ENCODE results near the gene MYO18B.
A peak's percentile ranks its signal among the peaks of the same experiment; 100 is the strongest.

MYO18B gene

DNA sequence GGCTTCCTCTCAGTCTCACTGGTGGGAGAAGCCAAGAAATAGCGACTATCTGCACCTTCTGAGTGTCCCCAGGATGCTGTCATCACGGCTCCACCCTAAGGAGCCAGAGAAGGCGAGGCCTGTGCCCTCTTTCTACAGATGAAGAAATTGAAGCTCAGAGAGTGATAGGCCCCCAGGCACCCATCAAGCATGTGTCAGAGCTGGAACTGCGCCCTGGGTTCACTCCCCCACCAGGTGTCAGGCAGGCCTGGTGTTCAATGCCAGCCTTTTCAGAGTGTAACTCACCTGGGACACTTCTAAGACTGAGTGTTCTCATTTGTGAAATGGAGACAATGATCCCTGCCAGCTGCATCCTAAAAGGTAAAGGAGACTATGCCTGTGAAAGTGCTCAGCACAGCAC, 299.9 kb downstream of the MYO18B start:
- no peak for DNase-seq

DNA sequence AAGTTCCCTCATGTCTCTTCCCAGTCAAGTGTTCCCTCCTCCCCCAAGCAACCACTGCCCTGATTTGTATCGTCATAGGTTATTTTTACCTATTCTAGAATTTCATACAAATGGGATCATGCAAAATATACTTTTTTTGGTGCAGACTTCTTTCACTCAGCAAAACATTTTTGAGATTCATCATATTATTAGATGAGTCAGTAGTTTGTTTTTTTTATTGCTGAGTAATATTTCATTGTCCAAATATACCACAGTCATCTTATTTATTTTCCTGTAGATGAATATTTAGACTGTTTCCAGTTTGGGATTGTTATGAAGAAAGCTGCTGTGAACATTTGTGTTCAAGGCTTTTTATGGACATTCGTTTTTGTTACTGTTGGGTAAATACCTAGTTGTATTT, 301.0 kb downstream of the MYO18B start:
- no peak for DNase-seq

DNA sequence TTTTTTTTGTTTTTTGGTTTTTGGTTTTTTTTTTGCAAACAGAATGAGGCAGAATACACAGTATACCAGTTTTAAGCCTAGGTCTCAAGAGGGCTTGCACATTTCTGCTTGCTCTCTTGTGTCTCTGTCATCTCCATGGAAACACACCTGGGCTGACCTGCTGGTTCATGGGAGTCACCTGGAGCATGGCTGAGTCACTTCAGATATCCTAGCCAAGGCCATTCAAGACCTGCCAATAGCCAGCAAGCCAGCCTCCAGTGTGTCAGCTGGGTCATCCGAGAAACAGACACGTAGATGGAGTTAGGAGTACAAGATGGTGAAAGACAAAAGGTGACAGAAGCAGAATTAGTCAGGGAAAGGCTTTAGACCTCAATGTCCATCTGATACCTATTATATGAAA, 303.1 kb downstream of the MYO18B start:
- no peak for DNase-seq

DNA sequence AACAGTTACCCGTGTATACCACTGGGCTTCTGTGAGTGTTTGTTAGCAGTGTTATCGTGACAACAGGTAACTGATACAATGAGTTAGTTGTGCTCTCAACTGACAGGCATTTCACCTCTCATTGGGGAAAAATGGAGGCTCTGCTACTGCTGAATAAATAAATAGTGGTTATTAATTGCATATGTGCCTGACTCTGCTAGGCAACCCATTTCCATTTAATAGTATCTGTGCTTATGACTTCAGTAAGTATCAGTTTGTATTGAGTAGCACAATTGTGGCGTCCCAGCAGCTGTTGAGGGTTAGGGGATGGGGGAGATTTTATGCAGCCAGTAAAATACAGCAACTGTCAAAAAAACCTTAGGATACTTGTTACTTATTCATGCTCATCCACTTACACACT, 303.9 kb downstream of the MYO18B start:
- DNase-seq: no peak

DNA sequence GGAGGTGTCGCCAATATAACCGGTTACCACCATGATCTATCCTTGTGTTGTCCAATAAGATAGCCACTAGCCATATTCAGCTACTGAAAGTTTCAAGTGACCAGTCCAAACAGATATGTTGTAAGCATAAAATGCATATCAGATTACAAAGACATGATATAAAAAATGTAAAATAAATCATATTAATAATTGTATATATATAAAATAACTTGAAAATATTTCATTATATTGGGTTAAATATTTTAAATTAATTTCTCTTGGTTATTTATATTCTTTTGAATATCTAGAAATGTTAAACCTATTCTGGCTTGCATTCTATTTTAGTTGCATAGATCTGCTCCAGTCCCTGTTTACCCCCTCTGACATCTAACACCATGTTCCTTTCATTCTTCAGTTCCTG, 305.5 kb downstream of the MYO18B start:
- DNase-seq: no peak

DNA sequence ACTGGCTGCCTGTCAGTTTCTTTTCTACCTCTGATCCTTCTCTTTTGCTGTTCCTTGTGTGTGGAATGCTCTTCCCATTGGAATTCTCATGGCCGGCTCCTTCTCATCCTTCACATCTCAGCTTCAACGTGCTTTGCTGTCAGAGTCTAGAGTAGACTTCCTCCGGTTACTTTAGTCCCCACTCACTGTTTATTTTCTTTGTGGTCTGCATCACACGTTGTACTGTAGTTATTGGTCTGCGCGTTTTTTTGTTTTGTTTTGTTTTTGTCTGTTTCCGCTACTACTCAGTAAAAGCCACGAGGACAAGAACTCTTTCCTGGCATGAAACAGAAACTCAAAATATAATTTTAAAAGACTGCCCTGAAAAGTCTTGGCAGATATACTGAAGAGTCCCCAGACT, 305.9 kb downstream of the MYO18B start:
- DNase-seq: no peak

DNA sequence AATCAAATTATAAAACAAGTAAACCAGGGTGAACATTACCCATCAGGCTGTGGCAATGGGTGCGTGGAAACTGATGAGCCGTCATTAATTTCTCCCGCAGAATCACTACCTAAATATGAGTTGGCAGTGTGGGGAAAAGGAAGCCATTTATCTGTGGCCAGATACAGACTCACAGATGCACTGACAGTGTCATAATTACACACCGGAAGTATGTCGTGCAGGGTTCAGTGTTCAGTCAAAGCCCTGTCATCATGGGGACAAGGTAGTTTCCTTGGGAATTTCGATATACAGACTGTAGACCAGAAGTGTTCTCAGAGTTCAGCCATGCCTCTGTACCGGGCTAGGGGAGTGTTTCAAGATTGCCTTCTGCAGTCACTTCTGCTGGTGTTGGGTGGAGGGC, 308.1 kb downstream of the MYO18B start:
- DNase-seq: no peak

DNA sequence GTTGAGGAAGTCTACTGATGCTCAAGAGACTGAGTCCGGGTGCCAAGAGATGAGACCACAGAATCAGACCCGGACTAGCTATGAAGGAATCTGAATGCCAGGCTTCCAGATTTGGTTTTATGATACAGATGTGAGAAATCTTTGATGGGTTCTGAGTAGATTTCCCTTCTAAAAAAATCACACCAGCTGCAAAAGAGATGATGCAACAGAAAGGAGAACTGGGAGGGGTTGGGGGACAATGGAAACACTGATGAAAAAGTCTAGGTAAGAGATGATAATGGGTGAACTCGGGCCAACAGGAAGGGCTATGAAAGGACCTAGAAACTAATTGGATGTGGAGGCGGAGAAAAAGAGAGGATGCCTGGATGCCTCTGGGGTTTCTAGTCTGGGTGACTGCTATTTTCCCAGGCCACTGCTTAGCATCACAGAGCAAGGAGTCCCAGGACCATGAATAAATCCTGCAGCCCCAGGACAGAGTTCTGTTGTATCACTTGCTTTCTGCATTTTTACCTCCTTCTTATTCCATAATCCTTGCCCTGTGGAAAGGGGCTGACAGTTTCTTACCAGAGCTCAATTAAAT, 311.8 kb downstream of the MYO18B start:
- no peak for DNase-seq

DNA sequence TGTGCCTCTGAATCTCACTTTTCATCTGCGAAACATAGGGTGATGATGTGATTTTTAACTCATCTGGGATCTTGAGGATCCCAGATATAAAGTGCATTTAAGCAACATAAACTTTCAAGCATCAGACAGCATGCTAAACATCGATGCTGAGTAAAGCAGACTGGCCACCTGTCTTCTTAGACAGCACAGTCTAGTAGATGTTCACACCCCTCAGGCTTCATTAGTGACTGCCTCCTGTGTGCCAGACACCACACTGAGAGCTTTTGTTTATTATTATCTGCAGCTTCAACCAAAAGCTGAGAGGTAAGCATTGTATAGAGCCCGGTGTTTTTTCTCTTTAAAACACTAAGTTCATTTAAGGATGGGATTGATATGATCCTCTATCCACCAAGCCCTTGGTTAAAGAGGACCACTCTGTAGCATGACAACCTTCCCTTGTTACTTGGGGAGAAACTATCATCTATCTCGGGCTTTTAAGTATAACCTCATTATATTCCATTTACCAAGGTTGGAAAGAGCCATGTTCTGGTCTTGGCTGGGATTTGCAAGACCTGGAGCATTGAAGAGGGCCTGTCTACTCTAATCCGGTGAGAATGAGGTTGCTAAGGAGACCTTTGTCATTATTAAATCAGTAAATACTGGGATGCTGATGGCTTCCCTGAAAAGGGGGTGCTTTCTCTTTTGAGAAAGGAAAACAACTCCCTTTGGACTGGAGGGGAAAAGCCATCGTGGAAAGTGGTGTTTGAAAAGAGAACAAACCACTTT, 313.0 kb downstream of the MYO18B start:
- DNase-seq: no peak

DNA sequence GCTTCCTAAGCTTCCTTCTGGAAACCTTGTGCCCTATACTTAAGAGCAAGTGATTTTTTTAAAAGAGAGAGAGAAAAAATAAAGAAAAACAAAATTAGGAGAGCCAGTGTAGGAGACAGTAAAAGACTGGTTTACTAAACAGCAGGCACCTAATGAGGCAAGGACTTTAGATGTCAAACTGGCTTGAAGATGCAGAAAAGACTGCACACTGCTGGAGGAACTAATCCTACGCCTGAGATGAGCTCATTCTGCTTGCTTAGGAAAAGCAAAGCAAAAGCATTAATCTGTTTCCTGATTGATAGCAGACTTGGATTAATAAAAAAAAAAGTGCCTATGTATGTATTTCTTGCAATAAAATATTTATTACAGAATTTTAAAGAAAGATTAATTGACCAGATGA, 313.7 kb downstream of the MYO18B start:
- DNase-seq: no peak

DNA sequence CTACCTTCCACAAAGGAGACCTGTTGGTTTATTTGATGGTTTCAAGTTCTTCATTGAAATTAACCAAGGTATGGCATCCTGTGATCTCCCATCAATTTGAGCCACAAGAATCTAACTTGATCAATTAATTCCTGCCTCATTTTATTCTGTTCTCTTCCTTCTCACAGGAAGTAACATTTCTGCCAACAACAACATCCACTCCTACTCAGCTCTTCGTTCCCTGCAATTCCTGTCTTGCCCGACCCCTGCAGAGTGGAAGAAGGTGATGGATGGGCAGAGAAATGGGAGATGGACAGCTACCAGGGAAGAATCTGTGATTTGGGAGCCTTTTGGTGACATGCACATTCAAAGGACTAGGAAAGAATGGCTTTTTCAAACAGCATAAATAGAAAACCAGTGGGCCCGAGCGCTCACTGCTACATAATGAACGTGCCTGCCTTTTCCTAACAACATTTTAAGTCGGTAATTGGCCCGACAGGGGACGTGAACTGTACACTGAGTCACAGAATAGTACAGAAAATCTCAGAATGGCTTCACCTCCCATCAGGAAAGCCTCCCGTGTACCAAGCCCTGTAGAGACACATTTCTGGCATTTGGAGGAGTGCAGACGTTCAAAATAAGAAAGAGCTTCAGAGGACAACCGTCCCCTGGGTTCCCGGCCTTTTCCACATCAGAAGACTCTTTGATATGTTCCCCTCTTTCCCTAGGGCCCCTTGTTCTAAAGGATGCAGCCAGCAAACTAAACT, 314.6 kb downstream of the MYO18B start:
- DNase-seq: no peak

DNA sequence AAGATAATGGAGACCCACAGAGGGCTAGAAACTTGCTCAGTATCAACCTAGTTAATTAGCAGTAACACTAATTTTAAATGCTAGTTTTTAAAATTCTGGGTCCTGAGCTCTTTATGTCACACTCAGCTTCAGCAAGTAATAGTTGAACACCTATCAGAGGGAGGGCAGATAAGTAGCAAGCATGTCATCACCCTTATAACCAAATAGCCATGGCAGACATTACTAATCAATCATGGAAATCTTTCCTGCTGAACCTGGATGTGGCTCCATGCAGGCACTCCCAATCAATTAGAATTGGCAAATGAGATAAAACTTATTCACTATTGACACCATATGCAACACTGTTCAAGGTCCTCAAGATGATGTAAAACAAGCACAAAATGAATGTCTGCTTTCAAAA, 315.7 kb downstream of the MYO18B start:
- DNase-seq: no peak

DNA sequence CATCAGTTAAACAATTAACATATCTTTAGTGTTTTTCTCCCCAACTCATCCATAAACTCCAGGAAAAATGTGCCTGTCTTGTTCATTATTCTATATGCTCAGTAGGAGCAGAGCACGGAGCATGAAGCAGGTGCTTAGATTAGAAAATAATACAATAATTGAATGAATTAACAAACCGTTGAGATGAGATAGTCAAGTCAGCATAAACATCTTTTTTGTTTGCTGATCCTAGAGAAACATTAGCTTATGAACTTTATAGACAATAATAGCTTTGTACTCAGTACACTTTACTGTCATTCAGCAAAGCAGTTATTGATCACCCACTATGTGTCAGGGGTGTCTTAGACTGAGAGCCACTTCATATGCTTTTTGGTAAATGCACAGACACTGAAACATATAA, 322.1 kb downstream of the MYO18B start:
- DNase-seq: no peak

DNA sequence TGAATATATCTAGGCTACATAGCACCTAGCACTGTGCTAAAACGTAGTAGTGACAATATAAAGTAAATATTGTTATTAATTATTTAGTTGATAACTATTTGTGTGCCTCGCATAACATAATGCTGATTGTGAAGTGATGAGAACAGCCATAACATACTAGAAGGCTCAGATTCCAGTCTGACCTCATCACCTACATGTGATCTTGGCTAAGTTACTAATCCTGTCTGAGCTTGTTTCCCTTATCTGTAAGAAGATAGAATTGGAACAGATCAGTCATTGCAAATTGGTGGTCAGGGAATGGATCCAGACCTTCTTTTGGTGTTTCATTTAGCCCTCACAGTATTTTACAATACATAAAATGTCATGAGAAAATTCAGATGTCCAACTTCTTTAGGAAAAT, 323.9 kb downstream of the MYO18B start:
- no peak for DNase-seq

DNA sequence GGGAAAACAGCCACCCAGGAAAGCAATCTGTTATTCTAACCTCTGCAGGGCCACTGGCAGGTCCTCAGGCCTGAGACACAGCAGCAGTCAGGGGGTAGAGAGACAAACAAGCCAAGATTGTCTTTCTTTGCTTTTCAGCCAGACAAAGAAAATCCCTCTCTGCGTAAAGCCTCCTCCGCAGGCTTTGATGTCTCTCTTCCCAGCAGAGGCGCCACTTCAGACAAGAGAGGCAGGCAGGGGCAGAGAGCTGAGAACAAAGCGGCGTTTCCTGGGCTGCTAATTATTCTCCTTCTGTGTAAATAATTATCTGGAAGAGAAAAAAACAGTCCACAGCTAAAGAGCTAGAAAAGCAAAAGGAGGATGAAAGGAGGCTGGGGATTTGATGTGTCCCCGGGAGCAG, 324.5 kb downstream of the MYO18B start:
- DNase-seq: peak in 24 of 56 donors; percentile 2 to 60 (median 18)

DNA sequence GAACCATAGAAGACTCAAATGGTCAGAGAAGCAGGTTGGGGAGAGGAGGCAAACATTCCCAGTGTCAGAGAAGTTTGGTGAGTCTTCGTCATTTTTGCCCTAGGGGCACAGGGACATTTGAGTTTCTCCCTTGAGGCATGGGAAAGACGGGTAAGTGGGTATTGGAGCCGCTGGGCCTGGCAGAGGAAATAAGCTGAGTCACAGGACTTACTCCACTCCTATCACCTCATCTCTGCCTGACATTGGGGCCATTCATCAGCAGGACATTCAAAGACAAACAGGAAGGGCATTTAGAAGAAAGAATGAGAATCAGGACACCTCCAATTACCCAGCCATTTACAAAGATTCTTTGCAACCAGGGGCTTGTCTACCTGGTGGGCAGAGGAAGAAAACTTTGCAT, 326.6 kb downstream of the MYO18B start:
- DNase-seq: no peak

DNA sequence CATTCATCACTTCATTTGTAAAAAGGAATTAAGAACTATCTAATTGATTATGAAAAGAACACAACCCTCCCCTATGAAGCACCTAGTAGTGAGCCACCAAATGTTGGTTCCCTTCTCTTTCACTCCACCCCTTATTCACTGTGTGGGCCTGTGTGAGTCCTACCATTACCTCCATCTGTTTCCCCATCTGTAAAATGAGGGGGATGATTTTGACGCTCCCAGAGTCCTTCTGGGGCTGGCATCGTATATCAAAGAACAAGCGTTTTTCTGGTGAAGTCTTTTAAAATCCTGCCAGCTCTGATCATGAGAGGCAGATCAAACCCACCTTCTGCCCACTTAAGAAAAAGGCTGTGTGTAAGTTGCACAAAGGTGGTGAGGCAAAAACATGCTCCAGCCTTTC, 330.6 kb downstream of the MYO18B start:
- peak in 8 of 56 donors; percentile 1 to 52 (median 6) for DNase-seq

DNA sequence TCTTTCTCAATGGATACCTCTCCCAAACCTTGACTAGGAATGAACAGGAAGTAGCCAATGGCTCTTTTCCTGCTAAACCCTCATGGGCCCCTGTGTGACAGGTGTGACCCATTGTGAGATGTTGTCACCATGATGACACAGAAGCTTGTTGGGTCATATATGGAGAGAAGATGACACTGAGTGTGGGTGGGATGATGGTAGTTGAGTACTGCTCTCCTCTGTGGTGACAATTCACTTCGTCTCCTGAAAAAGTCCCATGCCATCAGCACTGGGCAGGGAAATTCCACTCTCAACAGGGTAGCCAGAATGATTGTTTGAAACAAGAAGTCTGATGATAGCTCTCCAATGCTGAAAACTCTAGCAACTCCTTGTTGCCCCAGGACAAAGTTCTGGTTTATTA, 333.3 kb downstream of the MYO18B start:
- DNase-seq: no peak

DNA sequence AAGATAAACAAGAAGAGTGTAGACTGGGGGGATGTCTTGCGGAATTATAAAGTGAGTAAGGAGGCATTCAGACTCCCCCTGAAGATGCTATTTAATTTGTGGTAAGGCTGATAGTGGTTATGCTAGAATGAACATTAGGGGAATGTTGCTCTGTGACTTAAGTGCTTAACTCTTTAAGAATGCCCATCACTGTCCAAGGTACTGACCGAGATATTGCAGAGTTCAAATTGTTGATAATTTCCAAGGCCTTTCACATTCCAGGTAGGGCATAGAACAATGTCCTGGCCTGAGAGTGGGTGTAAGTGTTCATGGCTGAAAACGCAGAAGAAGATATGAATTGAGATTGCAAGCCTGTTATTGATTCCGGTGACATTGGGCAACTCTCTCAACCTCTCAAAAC, 337.0 kb downstream of the MYO18B start:
- DNase-seq: no peak
